H1 (cell line): Measurements from ENCODE around the gene KIDINS220. TPM values are rescaled to one million over a fixed set of nuclear protein-coding genes. Genes with fewer than 3 reads are reported as not detected.

Source experiments
- CTCF ChIA-PET: fragments of 300-600 bp; sonication (Branson Sonifier 250); formaldehyde crosslinking; loops from one replicate; lab custom pipeline; 2021; ENCODE audit not compliant: partially characterized antibody; lab: Charles Lee
- POLR2A ChIA-PET: fragments of 300-600 bp; sonication (Branson Sonifier 250); formaldehyde crosslinking; loops from one replicate; lab custom pipeline; 2021; ENCODE audit warnings: inconsistent platforms; ENCODE audit not compliant: partially characterized antibody; lab: Charles Lee
- DNase-seq, 2 experiments: peaks; one replicate each; pipeline versions ENCODE4 v3.0.0 to v3.0.0-alpha.2; 2010 to 2022; ENCODE audit warnings: low spot score in 2 of 2, low read depth in 1 of 2, mixed read lengths in 1 of 2
- FAIRE-seq: peaks from 2 replicates; lab custom pipeline; 2011; peaks lifted over from hg19 to GRCh38; lab: Jason Lieb, UNC
- H2AFZ ChIP-seq: 2 replicates; pipeline ENCODE4 v1.8.1; 2012; ENCODE audit warnings: low read length, inconsistent platforms
- H2AK5ac ChIP-seq: 2 replicates; pipeline ENCODE4 v1.6.1; 2013; ENCODE audit warnings: low read depth, low read length
- H2BK120ac ChIP-seq: replicated peaks from 2 replicates; pipeline ENCODE3; 2013; ENCODE audit warnings: low read depth, low read length, inconsistent platforms
- H2BK12ac ChIP-seq: 2 replicates; pipeline ENCODE4 v1.6.1; 2013; ENCODE audit warnings: low read depth, low read length
- H2BK15ac ChIP-seq: 2 replicates; pipeline ENCODE4 v1.6.1; 2013; ENCODE audit warnings: low read length
- H2BK20ac ChIP-seq: 2 replicates; pipeline ENCODE4 v1.6.1; 2013; ENCODE audit warnings: low read length
- H2BK5ac ChIP-seq: 2 replicates; pipeline ENCODE4 v1.6.1; 2013; ENCODE audit warnings: low read depth, low read length
- H3K14ac ChIP-seq: 2 replicates; pipeline ENCODE4 v1.6.1; 2013; ENCODE audit warnings: inconsistent platforms; ENCODE audit not compliant: insufficient read length
- H3K18ac ChIP-seq: 2 replicates; pipeline ENCODE4 v1.6.1; 2013; ENCODE audit warnings: low read length; ENCODE audit errors: extremely low read depth
- H3K23ac ChIP-seq: 2 replicates; pipeline ENCODE4 v1.6.1; 2013; ENCODE audit warnings: inconsistent platforms; ENCODE audit not compliant: insufficient read length
- H3K23me2 ChIP-seq: 2 replicates; pipeline ENCODE4 v1.6.1; 2013; ENCODE audit warnings: low read depth, low read length
- H3K27ac ChIP-seq: 2 replicates; pipeline ENCODE4 v1.6.1; 2011; ENCODE audit warnings: low read depth, low read length, inconsistent platforms
- H3K27me3 ChIP-seq, 4 experiments: replicated peaks in 1 of 4; 1 replicate in 1 of 4; 2 replicates in 3 of 4; pipeline versions ENCODE4 v1.6.1 to v1.8.1; 2011 to 2013; ENCODE audit warnings: low read length in 3 of 4, mild to moderate bottlenecking in 3 of 4, inconsistent platforms in 2 of 4, mixed read lengths in 2 of 4, moderate library complexity in 1 of 4; ENCODE audit not compliant: control insufficient read depth in 3 of 4, insufficient read depth in 3 of 4; ENCODE audit errors: extremely low read depth in 1 of 4
- H3K36me3 ChIP-seq, 4 experiments: 2 replicates each; pipeline versions ENCODE4 v1.6.1 to v1.8.1; 2011 to 2013; ENCODE audit warnings: mild to moderate bottlenecking in 4 of 4, low read length in 3 of 4, moderate library complexity in 2 of 4, control low read depth in 1 of 4, inconsistent platforms in 1 of 4; ENCODE audit not compliant: insufficient read depth in 4 of 4, control insufficient read depth in 2 of 4
- H3K4ac ChIP-seq: replicated peaks from 2 replicates; pipeline ENCODE3; 2013; ENCODE audit warnings: low read length, low read depth, mixed read lengths, inconsistent platforms; ENCODE audit not compliant: insufficient read length
- H3K4me1 ChIP-seq, 4 experiments: replicated peaks in 1 of 4; 1 replicate in 1 of 4; 2 replicates in 3 of 4; pipeline versions ENCODE4 v1.6.1 to v1.8.1; 2011 to 2013; ENCODE audit warnings: low read length in 3 of 4, inconsistent platforms in 2 of 4, mixed read lengths in 1 of 4; ENCODE audit not compliant: insufficient read depth in 4 of 4, control insufficient read depth in 3 of 4
- H3K4me2 ChIP-seq, 2 experiments: 2 replicates each; pipeline versions ENCODE4 v1.6.1 to v1.8.1; 2011 to 2013; ENCODE audit warnings: low read depth in 2 of 2, low read length in 2 of 2, control low read depth in 1 of 2, inconsistent platforms in 1 of 2, mild to moderate bottlenecking in 1 of 2; ENCODE audit not compliant: insufficient read depth in 1 of 2
- H3K4me3 ChIP-seq, 4 experiments: fragments of 200-600, 300-600 bp in 1 of 4; sonication (generic), shearing (Covaris generic), sonication (Bioruptor Twin) in 1 of 4; 2 replicates each; pipeline versions ENCODE4 v1.5.1 to v1.8.1; 2011 to 2016; ENCODE audit warnings: low read length in 4 of 4, low read depth in 3 of 4, control low read depth in 2 of 4, inconsistent platforms in 2 of 4, mild to moderate bottlenecking in 2 of 4, mixed read lengths in 1 of 4, moderate library complexity in 1 of 4; ENCODE audit not compliant: insufficient read depth in 2 of 4; ENCODE audit errors: extremely low read depth in 1 of 4
- H3K56ac ChIP-seq: replicated peaks from 2 replicates; pipeline ENCODE3; 2013; ENCODE audit warnings: low read depth, mild to moderate bottlenecking, mixed read lengths, low read length, inconsistent platforms; ENCODE audit not compliant: insufficient read length
- H3K79me1 ChIP-seq: 2 replicates; pipeline ENCODE4 v1.6.1; 2013; ENCODE audit warnings: low read depth, low read length, control low read depth
- H3K79me2 ChIP-seq, 2 experiments: 2 replicates each; pipeline versions ENCODE4 v1.6.1 to v1.8.1; 2012 to 2013; ENCODE audit warnings: low read length in 2 of 2, mild to moderate bottlenecking in 2 of 2, inconsistent platforms in 1 of 2; ENCODE audit not compliant: insufficient read depth in 2 of 2, control insufficient read depth in 1 of 2
- H3K9ac ChIP-seq, 4 experiments: replicated peaks in 1 of 4; 1 replicate in 1 of 4; 2 replicates in 3 of 4; pipeline versions ENCODE4 v1.6.1 to v1.8.1; 2011 to 2013; ENCODE audit warnings: low read depth in 3 of 4, low read length in 3 of 4, control low read depth in 2 of 4, mild to moderate bottlenecking in 2 of 4, moderate library complexity in 2 of 4, inconsistent platforms in 1 of 4; ENCODE audit errors: extremely low read depth in 1 of 4
- H3K9me3 ChIP-seq, 2 experiments: 2 replicates each; pipeline versions ENCODE4 v1.6.1 to v1.8.1; 2012 to 2013; ENCODE audit warnings: mild to moderate bottlenecking in 2 of 2, moderate library complexity in 2 of 2, control low read depth in 1 of 2, inconsistent platforms in 1 of 2, low read depth in 1 of 2, low read length in 1 of 2, mixed read lengths in 1 of 2; ENCODE audit not compliant: insufficient read depth in 2 of 2
- H4K20me1 ChIP-seq, 2 experiments: replicated peaks in 1 of 2; 2 replicates each; pipeline versions ENCODE3 to v1.8.1; 2011 to 2013; ENCODE audit warnings: inconsistent platforms in 2 of 2, low read length in 2 of 2, mild to moderate bottlenecking in 1 of 2; ENCODE audit not compliant: insufficient read depth in 2 of 2, control insufficient read depth in 1 of 2
- H4K5ac ChIP-seq: 2 replicates; pipeline ENCODE4 v1.6.1; 2013; ENCODE audit warnings: low read length, low read depth, mixed read lengths, inconsistent platforms; ENCODE audit not compliant: insufficient read length
- H4K8ac ChIP-seq: 2 replicates; pipeline ENCODE4 v1.8.0; 2013; ENCODE audit warnings: mild to moderate bottlenecking, moderate library complexity, low read length, inconsistent platforms; ENCODE audit not compliant: insufficient read depth; ENCODE audit errors: extremely low read depth
- H4K91ac ChIP-seq: replicated peaks from 2 replicates; pipeline ENCODE3; 2013; ENCODE audit warnings: low read length, mixed read lengths, inconsistent platforms; ENCODE audit not compliant: insufficient read length
- ASH2L ChIP-seq: fragments of 200-600, 300-600 bp; sonication (generic); IDR thresholded peaks from one replicate; pipeline ENCODE4 v1.7.1; 2017; ENCODE audit warnings: low read length
- ATF3 ChIP-seq: IDR thresholded peaks from 2 replicates; pipeline ENCODE4 v1.6.1; 2011; ENCODE audit warnings: low read depth, mild to moderate bottlenecking, low read length; ENCODE audit not compliant: insufficient read depth
- BCL11A ChIP-seq, 2 experiments: IDR thresholded peaks; one replicate each; pipeline ENCODE4 v1.6.1; 2011; ENCODE audit warnings: low read depth in 2 of 2, low read length in 2 of 2, mild to moderate bottlenecking in 2 of 2
- EGR1 ChIP-seq: IDR thresholded peaks from 2 replicates; pipeline ENCODE4 v1.6.1; 2011; ENCODE audit warnings: low read depth, low read length, borderline replicate concordance
- GTF2F1 ChIP-seq: IDR thresholded peaks from 2 replicates; pipeline ENCODE4 v1.6.1; 2012; ENCODE audit warnings: low read depth, low read length, improper control_type of control experiment, borderline replicate concordance
- KDM4A ChIP-seq: IDR thresholded peaks from one replicate; pipeline ENCODE4 v1.7.1; 2012; ENCODE audit warnings: low read depth, mild to moderate bottlenecking, moderate library complexity, low read length, inconsistent platforms; ENCODE audit not compliant: severe bottlenecking
- NANOG ChIP-seq: IDR thresholded peaks from 2 replicates; pipeline ENCODE4 v1.6.1; 2011; ENCODE audit warnings: low read length, low read depth, mild to moderate bottlenecking, inconsistent platforms; ENCODE audit not compliant: insufficient read depth, poor library complexity, severe bottlenecking
- NRF1 ChIP-seq: IDR thresholded peaks from 2 replicates; pipeline ENCODE4 v1.6.1; 2011; ENCODE audit warnings: mild to moderate bottlenecking, low read depth, low read length, improper control_type of control experiment
- PHF8 ChIP-seq: fragments of 200-600 bp; sonication (generic); conservative IDR thresholded peaks from 2 replicates; pipeline ENCODE4 v1.7.1; 2012; ENCODE audit warnings: low read depth, mild to moderate bottlenecking, inconsistent platforms, low read length, moderate library complexity
- SRF ChIP-seq: IDR thresholded peaks from 2 replicates; pipeline ENCODE4 v1.6.1; 2011; ENCODE audit warnings: mild to moderate bottlenecking, low read depth, low read length, moderate library complexity
- TCF12 ChIP-seq: IDR thresholded peaks from 2 replicates; pipeline ENCODE4 v1.6.1; 2011; ENCODE audit warnings: low read depth, mild to moderate bottlenecking, low read length
- USF2 ChIP-seq: IDR thresholded peaks from 2 replicates; pipeline ENCODE4 v1.6.1; 2011; ENCODE audit warnings: low read length, improper control_type of control experiment
- YY1 ChIP-seq: IDR thresholded peaks from 2 replicates; pipeline ENCODE4 v1.6.1; 2011; ENCODE audit warnings: low read depth, mild to moderate bottlenecking, low read length
- WGBS, 2 experiments: shearing (Covaris generic) in 1 of 2; methylation state at CpG; one replicate each; pipeline versions ENCODE4 v1.1.6 to v1.1.7; 2013 to 2015; ENCODE audit warnings: low lambda C conversion rate in 2 of 2, mixed read lengths in 2 of 2, inconsistent platforms in 1 of 2, low coverage in 1 of 2, missing lambda C conversion rate in 1 of 2; ENCODE audit not compliant: insufficient replicate concordance in 2 of 2, insufficient coverage in 1 of 2, insufficient read length in 1 of 2; ENCODE audit errors: extremely low coverage in 1 of 2, missing lambda C conversion rate in 1 of 2; 5-methylcytosine and 5-hydroxymethylcytosine counted together
- polyA plus RNA-seq, 7 experiments: library from polyadenylated mRNA; depleted of rRNA in 3 of 7; stranded (reverse) in 5 of 7; unstranded in 2 of 7; fragments of >200 nt in 5 of 7; fragments of 200-250 nt in 2 of 7; gene quantifications; 1 replicate in 5 of 7; 2 replicates in 1 of 7; 4 replicates in 1 of 7; pipeline versions ENCODE4 v1.2.1 to v1.2.3, GENCODE V29; 2011 to 2013; ENCODE audit warnings: missing spikeins in 2 of 7, mixed read lengths in 2 of 7
- total RNA-seq: library from RNA; stranded (reverse); fragmentation: NEBNext Ultra II Directional; extraction: Animal tissue kit (Norgen Biotek cat#: 25700); gene quantifications from 2 replicates; pipeline ENCODE4 v1.2.1, GENCODE V29; 2021

KIDINS220 gene
- total and polyA plus RNA-seq, 2 of the 8 experiments (the other 6 are each of a cell fraction or from before 2014, with no cell fraction given), result 21.2 to 27.1 TPM

- H2BK5ac ChIP-seq, result no peak overlapping the region
- no peaks in the 10 kb centered on the region for H3K36me3 ChIP-seq
- no peaks in the 10 kb centered on the region for H3K79me1 ChIP-seq
- no peak overlapping the region for H2BK20ac ChIP-seq
- no peak overlapping the region for H3K27ac ChIP-seq
- no peak overlapping the region for H2BK120ac ChIP-seq
- no peak overlapping the region for H4K5ac ChIP-seq
- no peak for DNase-seq
- H4K20me1 ChIP-seq, result no peaks in the 10 kb centered on the region
- 83% methylated on average over 4 of the region's 4 CpGs; no CpG with 5 or more reads in 1 of the 2 experiments for WGBS, 2 experiments
- no peak overlapping the region for H2BK12ac ChIP-seq
- H3K27me3 ChIP-seq, result no peaks in the 10 kb centered on the region
- no peak overlapping the region for H3K4me3 ChIP-seq
- H3K9me3 ChIP-seq, result no peaks in the 10 kb centered on the region
- no peak overlapping the region for H4K91ac ChIP-seq
- FAIRE-seq, result no peak
- no peak overlapping the region for H2AFZ ChIP-seq
- no peak overlapping the region for H3K23ac ChIP-seq
- no peak overlapping the region for H4K8ac ChIP-seq
- ChIA-PET POLR2A (no interaction called here), CTCF (interaction anchor here (0.5 to 0.6 kb wide), 2 partner anchors 10 to 11 kb away, joined by 3 to 4 read pairs; no protein-coding TSS in a partner anchor)
- no peaks in the 10 kb centered on the region; a peak in 1 of 7 replicates for H3K4me1 ChIP-seq
- H3K14ac ChIP-seq, result no peak overlapping the region
- no peak overlapping the region for H3K56ac ChIP-seq
- no peaks in the 10 kb centered on the region for H3K79me2 ChIP-seq
- no peak overlapping the region for H3K9ac ChIP-seq
- no peak overlapping the region for H3K18ac ChIP-seq
- no peak overlapping the region for H3K4me2 ChIP-seq
- no peaks in the 10 kb centered on the region for H3K23me2 ChIP-seq
- H2BK15ac ChIP-seq, result no peak overlapping the region
- H2AK5ac ChIP-seq, result no peak overlapping the region
- H3K4ac ChIP-seq, result no peak overlapping the region
- TF ChIP-seq USF2 (no peak), NRF1 (no peak), SRF (no peak), ATF3 (no peak), NANOG (no peak), YY1 (no peak), EGR1 (no peak), GTF2F1 (no peak), ASH2L (no peak), PHF8 (no peak), BCL11A (IDR thresholded peaks at IDR 0.05; ENCODE audit: low read depth in 2 of 2, low read length in 2 of 2) (no peak), TCF12 (no peak), KDM4A (no peak)
These were observed 4.5 kb upstream of the KIDINS220 start for GRCh38 chr2:8841932-8842331.
